ENCODE results near the gene BRD1. TPM values are rescaled to one million over a fixed set of nuclear protein-coding genes. Genes with fewer than 3 reads are reported as not detected.

Gene BRD1
- total RNA-seq, 1 donor from 2014 or later = 35.1 TPM

DNA sequence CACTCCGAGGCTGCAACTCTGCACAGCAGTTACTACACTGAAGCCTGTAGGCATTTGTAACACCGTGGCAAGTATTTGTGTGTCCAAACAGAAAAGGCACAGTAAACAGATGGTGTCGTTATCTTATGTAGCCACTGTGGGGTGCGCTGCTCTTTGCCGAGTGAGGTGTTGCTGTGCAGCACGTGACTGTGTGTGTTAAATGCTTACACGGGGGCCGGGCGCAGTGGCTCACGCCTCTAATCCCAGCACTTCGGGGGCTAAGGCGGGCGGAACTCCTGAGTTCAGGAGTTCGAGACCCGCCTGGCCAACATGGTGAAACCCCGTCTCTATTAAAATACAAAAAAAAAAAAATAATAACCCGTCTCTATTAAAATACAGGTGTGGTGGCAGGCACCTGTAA, 37.5 kb upstream of the BRD1 start:
- no peaks in the 10 kb centered on the region for H3K4me1 ChIP-seq
- H3K9me3 ChIP-seq = peaks cover 5% of the 10 kb centered on the region
- intact Hi-C loops (cut with DNase I) = no loop called here
- H3K4me3 ChIP-seq = no peak overlapping the region
- DNase-seq (ENCODE audit: extremely low spot score in 2 of 2) = no peak
- no peaks in the 10 kb centered on the region for H3K27me3 ChIP-seq
- H3K27ac ChIP-seq = no peak overlapping the region
- TF ChIP-seq POLR2A (IDR thresholded peaks at IDR 0.05) = no peak
- TF ChIP-seq, protein P1, sequence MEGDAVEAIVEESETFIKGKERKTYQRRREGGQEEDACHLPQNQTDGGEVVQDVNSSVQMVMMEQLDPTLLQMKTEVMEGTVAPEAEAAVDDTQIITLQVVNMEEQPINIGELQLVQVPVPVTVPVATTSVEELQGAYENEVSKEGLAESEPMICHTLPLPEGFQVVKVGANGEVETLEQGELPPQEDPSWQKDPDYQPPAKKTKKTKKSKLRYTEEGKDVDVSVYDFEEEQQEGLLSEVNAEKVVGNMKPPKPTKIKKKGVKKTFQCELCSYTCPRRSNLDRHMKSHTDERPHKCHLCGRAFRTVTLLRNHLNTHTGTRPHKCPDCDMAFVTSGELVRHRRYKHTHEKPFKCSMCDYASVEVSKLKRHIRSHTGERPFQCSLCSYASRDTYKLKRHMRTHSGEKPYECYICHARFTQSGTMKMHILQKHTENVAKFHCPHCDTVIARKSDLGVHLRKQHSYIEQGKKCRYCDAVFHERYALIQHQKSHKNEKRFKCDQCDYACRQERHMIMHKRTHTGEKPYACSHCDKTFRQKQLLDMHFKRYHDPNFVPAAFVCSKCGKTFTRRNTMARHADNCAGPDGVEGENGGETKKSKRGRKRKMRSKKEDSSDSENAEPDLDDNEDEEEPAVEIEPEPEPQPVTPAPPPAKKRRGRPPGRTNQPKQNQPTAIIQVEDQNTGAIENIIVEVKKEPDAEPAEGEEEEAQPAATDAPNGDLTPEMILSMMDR (IDR thresholded peaks at IDR 0.05) = no peak
- H3K36me3 ChIP-seq = peaks cover 0 to 13% of the 10 kb centered on the region in 2 donors

DNA sequence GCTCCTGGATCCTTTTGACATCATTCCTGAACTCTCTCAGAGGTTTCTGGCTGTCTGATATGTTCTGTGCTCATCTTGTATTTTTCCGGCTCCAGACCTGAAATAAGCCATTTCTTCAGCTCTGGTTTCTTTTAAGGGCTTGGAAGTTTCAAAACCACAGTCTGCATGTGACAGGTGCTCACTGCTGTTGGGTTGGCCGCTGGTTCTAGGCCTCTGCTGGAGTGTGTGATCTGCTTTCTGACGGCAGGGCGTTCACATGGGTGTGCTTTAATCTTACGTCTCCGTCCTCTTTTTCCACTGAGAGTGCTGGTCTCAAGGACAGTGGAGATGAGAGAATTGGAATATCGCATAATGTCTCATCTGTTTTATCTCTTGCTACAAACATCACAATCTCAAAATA, 36.3 kb upstream of the BRD1 start:
- no peak for TF ChIP-seq POLR2A (IDR thresholded peaks at IDR 0.05)
- TF ChIP-seq, protein P1 (IDR thresholded peaks at IDR 0.05) = no peak
- no peak for TF ChIP-seq POLR2AphosphoS5 (IDR thresholded peaks at IDR 0.05; ENCODE audit: insufficient read depth in 1 of 2, low read depth in 1 of 2)
- H3K27ac ChIP-seq = no peak overlapping the region

DNA sequence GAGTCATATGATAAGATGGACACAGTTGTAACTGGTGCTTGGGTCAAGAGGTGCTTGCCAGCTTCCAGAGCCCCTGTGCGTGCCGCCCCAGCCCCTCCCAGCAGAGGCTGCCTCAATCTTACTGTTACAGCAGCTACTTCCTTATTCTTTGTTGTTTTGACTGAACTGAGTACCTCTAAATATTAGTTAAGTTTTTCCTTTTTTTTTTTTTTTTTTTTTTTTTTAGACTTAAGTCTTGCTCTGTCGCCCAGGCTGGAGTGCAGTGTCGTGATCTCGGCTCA, 34.8 kb upstream of the BRD1 start:
- no peaks in the 10 kb centered on the region for H3K9me3 ChIP-seq
- intact Hi-C loops (cut with DNase I) = no loop called here

More for the DNA sequence above, 36.3 kb upstream of the BRD1 start:
- no peak overlapping the region for H3K4me3 ChIP-seq
- H3K36me3 ChIP-seq = peaks cover 0 to 13% of the 10 kb centered on the region in 2 donors
- no peaks in the 10 kb centered on the region for H3K4me1 ChIP-seq
- no peak for DNase-seq (ENCODE audit: extremely low spot score in 2 of 2)
- no peaks in the 10 kb centered on the region for H3K27me3 ChIP-seq
- intact Hi-C loops (cut with DNase I) = no loop called here
- no peaks in the 10 kb centered on the region for H3K9me3 ChIP-seq

DNA sequence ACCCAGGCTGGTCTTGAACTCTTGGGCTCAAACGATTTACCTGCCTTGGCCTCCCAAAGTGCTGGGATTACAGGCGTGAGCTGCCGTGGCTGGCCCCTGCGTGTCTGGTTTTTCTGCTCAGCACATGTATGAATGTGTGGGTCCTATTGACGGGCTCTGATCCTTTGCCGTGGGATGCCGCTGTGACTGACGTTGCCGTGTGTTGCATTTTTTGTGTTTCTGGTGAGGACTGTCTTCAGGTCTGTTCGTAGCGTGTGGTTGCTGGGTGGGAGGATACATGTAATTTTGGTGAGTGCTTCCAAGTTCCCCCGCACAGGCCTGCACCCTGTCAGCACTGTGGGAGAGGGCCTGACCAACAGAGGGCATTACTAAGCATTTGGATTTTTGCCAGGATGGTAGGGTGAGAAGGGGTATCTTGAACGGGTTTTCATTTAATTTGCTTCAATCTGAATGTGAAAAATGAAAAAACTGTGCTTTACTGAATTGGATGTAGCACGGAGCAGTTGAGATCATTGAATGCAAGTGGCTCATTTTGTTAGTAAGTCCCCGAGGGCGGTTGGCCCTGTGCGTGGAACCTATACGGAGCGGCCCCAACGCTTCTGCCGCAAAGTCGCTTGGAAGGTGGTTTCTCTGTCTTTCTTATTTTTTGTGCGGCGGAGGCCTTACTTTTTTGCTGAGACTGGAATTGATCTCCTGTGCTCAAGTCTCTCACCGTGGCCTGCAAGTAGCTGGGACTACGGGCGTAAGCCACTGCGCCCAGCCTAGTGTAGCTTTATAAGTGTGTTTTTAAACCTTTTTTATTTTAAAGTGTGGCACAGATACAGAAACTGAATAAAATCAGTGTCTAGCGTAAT, 34.2 kb upstream of the BRD1 start:
- Histone ChIP-seq H3K9me3 (no peaks in the 10 kb centered on the region), H3K27me3 (no peaks in the 10 kb centered on the region), H3K4me1 (no peaks in the 10 kb centered on the region), H3K27ac (no peak overlapping the region), H3K4me3 (no peak overlapping the region), H3K36me3 (peaks cover 0 to 3% of the 10 kb centered on the region in 2 donors)
- intact Hi-C loops (cut with DNase I) = no loop called here
- DNase-seq (ENCODE audit: extremely low spot score in 2 of 2) = no peak
- no peak for TF ChIP-seq POLR2A (IDR thresholded peaks at IDR 0.05)
- no peak for TF ChIP-seq POLR2AphosphoS5 (IDR thresholded peaks at IDR 0.05; ENCODE audit: insufficient read depth in 1 of 2, low read depth in 1 of 2)
- TF ChIP-seq, protein P1 (IDR thresholded peaks at IDR 0.05) = no peak

More for the DNA sequence above, 34.8 kb upstream of the BRD1 start:
- Histone ChIP-seq H3K27ac (no peak overlapping the region), H3K4me3 (no peak overlapping the region), H3K27me3 (no peaks in the 10 kb centered on the region), H3K4me1 (no peaks in the 10 kb centered on the region), H3K36me3 (peaks cover 0 to 8% of the 10 kb centered on the region in 2 donors)
- TF ChIP-seq POLR2AphosphoS5 (IDR thresholded peaks at IDR 0.05; ENCODE audit: insufficient read depth in 1 of 2, low read depth in 1 of 2) (no peak), POLR2A (IDR thresholded peaks at IDR 0.05) (no peak)
- TF ChIP-seq, protein P1 (IDR thresholded peaks at IDR 0.05) = no peak
- no peak for DNase-seq (ENCODE audit: extremely low spot score in 2 of 2)

DNA sequence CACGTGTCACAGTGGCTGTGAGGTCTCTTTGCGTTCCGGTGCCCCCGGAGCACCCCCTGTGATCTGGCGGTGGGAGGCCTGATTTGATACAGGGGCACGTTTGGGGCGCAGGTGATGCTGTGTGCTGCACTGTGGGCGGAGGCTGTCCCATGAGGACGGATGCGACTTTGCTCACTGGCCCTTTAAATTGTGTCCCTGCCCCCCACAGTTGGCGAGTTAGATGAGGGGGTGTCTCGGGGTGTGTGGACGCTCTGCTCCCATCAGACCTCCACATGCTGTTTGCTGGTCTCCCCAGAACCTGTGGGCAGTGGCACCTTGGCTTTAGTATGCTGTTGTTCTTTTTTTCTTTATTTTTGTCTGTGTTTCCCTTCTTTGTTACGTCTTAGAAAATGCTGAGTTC, 31.2 kb upstream of the BRD1 start:
- Histone ChIP-seq H3K27ac (no peak overlapping the region), H3K9me3 (no peaks in the 10 kb centered on the region), H3K27me3 (no peaks in the 10 kb centered on the region), H3K4me3 (no peak overlapping the region), H3K4me1 (peaks cover 14% of the 10 kb centered on the region), H3K36me3 (no peaks in the 10 kb centered on the region)
- no peak for DNase-seq (ENCODE audit: extremely low spot score in 2 of 2)
- TF ChIP-seq POLR2AphosphoS5 (IDR thresholded peaks at IDR 0.05; ENCODE audit: insufficient read depth in 1 of 2, low read depth in 1 of 2) (no peak), POLR2A (IDR thresholded peaks at IDR 0.05) (no peak)
- TF ChIP-seq, protein P1 (IDR thresholded peaks at IDR 0.05) = no peak
- intact Hi-C loops (cut with DNase I) = no loop called here
